22Rv1 (cell line): ENCODE results near the gene LILRB3.

ENCODE experiments used
- ZFX ChIP-seq: fragments of 450-650 bp; IDR thresholded peaks from 2 replicates; pipeline ENCODE4 v1.6.1; 2017; ENCODE audit warnings: antibody characterized with exemption, borderline replicate concordance
- TF ChIP-seq, protein P1 (sequence below): fragments of 450-650 bp; IDR thresholded peaks from 2 replicates; pipeline ENCODE4 v1.5.1; 2017; ENCODE audit warnings: mild to moderate bottlenecking

DNA sequence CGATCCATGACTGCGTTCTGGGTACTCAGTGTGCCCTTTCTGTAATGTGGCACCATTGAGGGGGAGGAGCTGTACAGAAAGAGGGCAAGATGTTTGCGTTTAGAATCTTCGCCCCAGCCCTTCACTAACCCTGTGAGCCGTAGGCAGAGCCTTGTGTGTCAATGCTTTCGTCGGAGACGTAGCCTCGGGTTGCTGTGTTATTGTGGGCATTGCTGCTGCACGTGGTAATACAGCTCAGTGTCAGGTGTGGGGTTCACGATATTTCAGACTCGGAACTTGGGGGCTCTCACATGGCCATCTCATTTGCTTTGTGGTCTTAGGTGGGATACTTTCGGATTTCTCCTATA, 16.0 kb downstream of the LILRB3 start:
- TF ChIP-seq, protein P1, sequence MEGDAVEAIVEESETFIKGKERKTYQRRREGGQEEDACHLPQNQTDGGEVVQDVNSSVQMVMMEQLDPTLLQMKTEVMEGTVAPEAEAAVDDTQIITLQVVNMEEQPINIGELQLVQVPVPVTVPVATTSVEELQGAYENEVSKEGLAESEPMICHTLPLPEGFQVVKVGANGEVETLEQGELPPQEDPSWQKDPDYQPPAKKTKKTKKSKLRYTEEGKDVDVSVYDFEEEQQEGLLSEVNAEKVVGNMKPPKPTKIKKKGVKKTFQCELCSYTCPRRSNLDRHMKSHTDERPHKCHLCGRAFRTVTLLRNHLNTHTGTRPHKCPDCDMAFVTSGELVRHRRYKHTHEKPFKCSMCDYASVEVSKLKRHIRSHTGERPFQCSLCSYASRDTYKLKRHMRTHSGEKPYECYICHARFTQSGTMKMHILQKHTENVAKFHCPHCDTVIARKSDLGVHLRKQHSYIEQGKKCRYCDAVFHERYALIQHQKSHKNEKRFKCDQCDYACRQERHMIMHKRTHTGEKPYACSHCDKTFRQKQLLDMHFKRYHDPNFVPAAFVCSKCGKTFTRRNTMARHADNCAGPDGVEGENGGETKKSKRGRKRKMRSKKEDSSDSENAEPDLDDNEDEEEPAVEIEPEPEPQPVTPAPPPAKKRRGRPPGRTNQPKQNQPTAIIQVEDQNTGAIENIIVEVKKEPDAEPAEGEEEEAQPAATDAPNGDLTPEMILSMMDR: no peak
- no peak for TF ChIP-seq ZFX
